ENCODE data around the gene PTAFR.

Gene PTAFR

GRCh38 chr1:28147264-28148094, 29.0 kb downstream of the PTAFR start:
- Histone ChIP-seq H3K9ac (ENCODE audit: low read length) (no peak overlapping the region), H2BK15ac (ENCODE audit: low read depth, poor library complexity, severe bottlenecking) (no peak overlapping the region), H4K91ac (ENCODE audit: low read length) (no peak overlapping the region), H3K79me1 (replicated peaks; ENCODE audit: low read length, poor library complexity, severe bottlenecking) (no peaks in the 10 kb centered on the region), H3K36me3 (ENCODE audit: control insufficient read depth in 1 of 2, insufficient read depth in 2 of 2, low read depth in 1 of 2, low read length in 2 of 2) (no peaks in the 10 kb centered on the region), H2AK5ac (ENCODE audit: low read length, severe bottlenecking) (no peak overlapping the region), H2BK5ac (ENCODE audit: low read depth, low read length, poor library complexity, severe bottlenecking) (no peak overlapping the region), H3K4me3 (ENCODE audit: insufficient read depth in 1 of 2, low read depth in 1 of 2, low read length in 2 of 2) (no peak overlapping the region), H3K18ac (ENCODE audit: low read depth in 1 of 2, low read length in 2 of 2) (no peak overlapping the region), H3K4me2 (ENCODE audit: low read length, poor library complexity, severe bottlenecking) (no peak overlapping the region), H3K23ac (ENCODE audit: low read length in 2 of 2) (no peak overlapping the region), H2BK12ac (ENCODE audit: low read length in 2 of 2) (no peak overlapping the region), H3K14ac (ENCODE audit: low read length in 2 of 2) (no peak overlapping the region), H3K9me3 (ENCODE audit: control insufficient read depth, low read length) (no peaks in the 10 kb centered on the region), H3K4me1 (ENCODE audit: control insufficient read depth, insufficient read depth, low read depth, low read length) (peaks cover 4% of the 10 kb centered on the region), H3K27ac (ENCODE audit: low read length, poor library complexity, severe bottlenecking) (no peak overlapping the region), H2AFZ (ENCODE audit: low read depth, low read length) (no peak overlapping the region), H3K4ac (ENCODE audit: low read depth in 1 of 2, low read length in 2 of 2) (no peak overlapping the region), H2BK120ac (ENCODE audit: low read depth, low read length) (no peak overlapping the region), H3K27me3 (ENCODE audit: control insufficient read depth in 1 of 2, insufficient read depth in 1 of 2, low read length in 2 of 2) (no peaks in the 10 kb centered on the region), H4K8ac (ENCODE audit: low read length) (no peak overlapping the region)
- DNase-seq: no peak
- 71% methylated on average over 16 of the region's 16 CpGs for WGBS

GRCh38 chr1:28145728-28146127, 30.8 kb downstream of the PTAFR start:
- Histone ChIP-seq H4K8ac (ENCODE audit: low read length) (no peak overlapping the region), H2AK5ac (ENCODE audit: low read length, severe bottlenecking) (no peak overlapping the region)
- WGBS: 98% methylated on average over 5 of the region's 5 CpGs

GRCh38 chr1:28144203-28145135, 32.0 kb downstream of the PTAFR start:
- H3K18ac ChIP-seq (ENCODE audit: low read depth in 1 of 2, low read length in 2 of 2): no peak overlapping the region

More at GRCh38 chr1:28145728-28146127, 30.8 kb downstream of the PTAFR start:
- Histone ChIP-seq H3K18ac (ENCODE audit: low read depth in 1 of 2, low read length in 2 of 2) (no peak overlapping the region), H3K9ac (ENCODE audit: low read length) (no peak overlapping the region), H2BK15ac (ENCODE audit: low read depth, poor library complexity, severe bottlenecking) (no peak overlapping the region), H3K23ac (ENCODE audit: low read length in 2 of 2) (no peak overlapping the region), H2BK12ac (ENCODE audit: low read length in 2 of 2) (no peak overlapping the region), H3K36me3 (ENCODE audit: control insufficient read depth in 1 of 2, insufficient read depth in 2 of 2, low read depth in 1 of 2, low read length in 2 of 2) (no peaks in the 10 kb centered on the region), H3K4me3 (ENCODE audit: insufficient read depth in 1 of 2, low read depth in 1 of 2, low read length in 2 of 2) (no peak overlapping the region), H3K4me2 (ENCODE audit: low read length, poor library complexity, severe bottlenecking) (no peak overlapping the region), H3K27ac (ENCODE audit: low read length, poor library complexity, severe bottlenecking) (no peak overlapping the region), H3K9me3 (ENCODE audit: control insufficient read depth, low read length) (no peaks in the 10 kb centered on the region), H2BK120ac (ENCODE audit: low read depth, low read length) (no peak overlapping the region), H3K79me1 (replicated peaks; ENCODE audit: low read length, poor library complexity, severe bottlenecking) (no peaks in the 10 kb centered on the region), H3K27me3 (ENCODE audit: control insufficient read depth in 1 of 2, insufficient read depth in 1 of 2, low read length in 2 of 2) (no peaks in the 10 kb centered on the region), H4K91ac (ENCODE audit: low read length) (no peak overlapping the region), H3K4me1 (ENCODE audit: control insufficient read depth, insufficient read depth, low read depth, low read length) (peaks cover 4% of the 10 kb centered on the region), H2BK5ac (ENCODE audit: low read depth, low read length, poor library complexity, severe bottlenecking) (no peak overlapping the region), H2AFZ (ENCODE audit: low read depth, low read length) (no peak overlapping the region), H3K4ac (ENCODE audit: low read depth in 1 of 2, low read length in 2 of 2) (no peak overlapping the region), H3K14ac (ENCODE audit: low read length in 2 of 2) (no peak overlapping the region)
- DNase-seq: no peak

More at GRCh38 chr1:28144203-28145135, 32.0 kb downstream of the PTAFR start:
- no peak overlapping the region for H2AFZ ChIP-seq (ENCODE audit: low read depth, low read length)
- no peak overlapping the region for H2AK5ac ChIP-seq (ENCODE audit: low read length, severe bottlenecking)
- H3K79me1 ChIP-seq (replicated peaks; ENCODE audit: low read length, poor library complexity, severe bottlenecking): no peaks in the 10 kb centered on the region
- H3K36me3 ChIP-seq (ENCODE audit: control insufficient read depth in 1 of 2, insufficient read depth in 2 of 2, low read depth in 1 of 2, low read length in 2 of 2): no peaks in the 10 kb centered on the region
- no peaks in the 10 kb centered on the region for H3K27me3 ChIP-seq (ENCODE audit: control insufficient read depth in 1 of 2, insufficient read depth in 1 of 2, low read length in 2 of 2)
- no peak overlapping the region for H2BK12ac ChIP-seq (ENCODE audit: low read length in 2 of 2)
- no peak overlapping the region for H3K23ac ChIP-seq (ENCODE audit: low read length in 2 of 2)
- no peak overlapping the region for H2BK15ac ChIP-seq (ENCODE audit: low read depth, poor library complexity, severe bottlenecking)
- H2BK5ac ChIP-seq (ENCODE audit: low read depth, low read length, poor library complexity, severe bottlenecking): no peak overlapping the region
- no peak overlapping the region for H4K8ac ChIP-seq (ENCODE audit: low read length)
- no peak overlapping the region for H3K9ac ChIP-seq (ENCODE audit: low read length)
- WGBS: 71% methylated on average over 4 of the region's 5 CpGs
- no peak overlapping the region for H3K4me2 ChIP-seq (ENCODE audit: low read length, poor library complexity, severe bottlenecking)
- H4K91ac ChIP-seq (ENCODE audit: low read length): no peak overlapping the region
- DNase-seq: peak; percentile 72
- H2BK120ac ChIP-seq (ENCODE audit: low read depth, low read length): no peak overlapping the region
- peaks cover 4% of the 10 kb centered on the region for H3K4me1 ChIP-seq (ENCODE audit: control insufficient read depth, insufficient read depth, low read depth, low read length)
- H3K27ac ChIP-seq (ENCODE audit: low read length, poor library complexity, severe bottlenecking): no peak overlapping the region
- no peak overlapping the region for H3K4me3 ChIP-seq (ENCODE audit: insufficient read depth in 1 of 2, low read depth in 1 of 2, low read length in 2 of 2)
- no peaks in the 10 kb centered on the region for H3K9me3 ChIP-seq (ENCODE audit: control insufficient read depth, low read length)
- H3K4ac ChIP-seq (ENCODE audit: low read depth in 1 of 2, low read length in 2 of 2): no peak overlapping the region
- H3K14ac ChIP-seq (ENCODE audit: low read length in 2 of 2): no peak overlapping the region
